ENCODE data around the gene TBK1.
A peak's percentile ranks its signal among the peaks of the same experiment; 100 is the strongest.

Gene TBK1

GRCh38 chr12:64450711-64451486 is 1.0 kb upstream of the TBK1 start:
- no peak for DNase-seq (ENCODE audit: extremely low read depth in 1 of 2, low read depth in 1 of 2)

- DNase-seq (ENCODE audit: extremely low read depth in 1 of 2, low read depth in 1 of 2), result no peak
Measured at GRCh38 chr12:64452559-64453329, 824 bp downstream of the TBK1 start.

- no peak for DNase-seq (ENCODE audit: extremely low read depth in 1 of 2, low read depth in 1 of 2)
Measured at GRCh38 chr12:64455506-64455905, 3.6 kb downstream of the TBK1 start.

- no peak for DNase-seq (ENCODE audit: extremely low read depth in 1 of 2, low read depth in 1 of 2)
Measured at GRCh38 chr12:64456119-64456518, 4.2 kb downstream of the TBK1 start.

- DNase-seq (ENCODE audit: extremely low read depth in 1 of 2, low read depth in 1 of 2), result peak in 1 of 2 donors; percentile 21
Measured at GRCh38 chr12:64457032-64457431, 5.1 kb downstream of the TBK1 start.

- no peak for DNase-seq (ENCODE audit: extremely low read depth in 1 of 2, low read depth in 1 of 2)
Measured at GRCh38 chr12:64457466-64457865, 5.5 kb downstream of the TBK1 start.

- no peak for DNase-seq (ENCODE audit: extremely low read depth in 1 of 2, low read depth in 1 of 2)
Measured at GRCh38 chr12:64457923-64458322, 6.0 kb downstream of the TBK1 start.

GRCh38 chr12:64459394-64459891 is 7.5 kb downstream of the TBK1 start:
- no peak for DNase-seq (ENCODE audit: extremely low read depth in 1 of 2, low read depth in 1 of 2)

GRCh38 chr12:64461634-64462414 is 9.9 kb downstream of the TBK1 start:
- DNase-seq (ENCODE audit: extremely low read depth in 1 of 2, low read depth in 1 of 2), result no peak

- no peak for DNase-seq (ENCODE audit: extremely low read depth in 1 of 2, low read depth in 1 of 2)
Measured at GRCh38 chr12:64466178-64466577, 14.3 kb downstream of the TBK1 start.

GRCh38 chr12:64468966-64469365 is 17.0 kb downstream of the TBK1 start:
- no peak for DNase-seq (ENCODE audit: extremely low read depth in 1 of 2, low read depth in 1 of 2)

- no peak for DNase-seq (ENCODE audit: extremely low read depth in 1 of 2, low read depth in 1 of 2)
Measured at GRCh38 chr12:64469455-64470142, 17.7 kb downstream of the TBK1 start.

- no peak for DNase-seq (ENCODE audit: extremely low read depth in 1 of 2, low read depth in 1 of 2)
Measured at GRCh38 chr12:64470495-64470894, 18.6 kb downstream of the TBK1 start.

- no peak for DNase-seq (ENCODE audit: extremely low read depth in 1 of 2, low read depth in 1 of 2)
Measured at GRCh38 chr12:64473176-64473575, 21.3 kb downstream of the TBK1 start.

- no peak for DNase-seq (ENCODE audit: extremely low read depth in 1 of 2, low read depth in 1 of 2)
Measured at GRCh38 chr12:64475518-64475917, 23.6 kb downstream of the TBK1 start.

- DNase-seq (ENCODE audit: extremely low read depth in 1 of 2, low read depth in 1 of 2), result no peak
Measured at GRCh38 chr12:64476844-64477243, 24.9 kb downstream of the TBK1 start.

- DNase-seq (ENCODE audit: extremely low read depth in 1 of 2, low read depth in 1 of 2), result no peak
Measured at GRCh38 chr12:64478661-64479060, 26.7 kb downstream of the TBK1 start.

GRCh38 chr12:64480148-64480547 is 28.2 kb downstream of the TBK1 start:
- no peak for DNase-seq (ENCODE audit: extremely low read depth in 1 of 2, low read depth in 1 of 2)

- no peak for DNase-seq (ENCODE audit: extremely low read depth in 1 of 2, low read depth in 1 of 2)
Measured at GRCh38 chr12:64486657-64487056, 34.7 kb downstream of the TBK1 start.

GRCh38 chr12:64491718-64492117 is 39.8 kb downstream of the TBK1 start:
- DNase-seq (ENCODE audit: extremely low read depth in 1 of 2, low read depth in 1 of 2), result no peak

GRCh38 chr12:64493513-64493912 is 41.6 kb downstream of the TBK1 start:
- no peak for DNase-seq (ENCODE audit: extremely low read depth in 1 of 2, low read depth in 1 of 2)
